Astrocyte (in vitro differentiated cells and primary cell): ENCODE data around the gene PLBD1. TPM values are rescaled to one million over a fixed set of nuclear protein-coding genes. Genes with fewer than 3 reads are reported as not detected.

ENCODE experiments used
- DNase-seq: peaks from one replicate; pipeline ENCODE4 v3.0.0-alpha.2; 2010; ENCODE audit warnings: low read depth
- FAIRE-seq: peaks from 2 replicates; lab custom pipeline; 2011; peaks lifted over from hg19 to GRCh38; lab: Jason Lieb, UNC
- H2AFZ ChIP-seq: 2 replicates; pipeline ENCODE4 v1.6.0; 2012; ENCODE audit warnings: low read depth, low read length, inconsistent platforms
- H3K27ac ChIP-seq: 2 replicates; pipeline ENCODE4 v1.5.1; 2011; ENCODE audit warnings: low read depth, low read length, inconsistent platforms
- H3K27me3 ChIP-seq: 2 replicates; pipeline ENCODE4 v1.6.0; 2011; ENCODE audit warnings: low read length, inconsistent platforms; ENCODE audit not compliant: insufficient read depth
- H3K36me3 ChIP-seq: 2 replicates; pipeline ENCODE4 v1.5.1; 2011; ENCODE audit warnings: low read length, inconsistent platforms; ENCODE audit not compliant: insufficient read depth
- H3K4me1 ChIP-seq: 2 replicates; pipeline ENCODE4 v1.5.1; 2011; ENCODE audit warnings: low read length, inconsistent platforms; ENCODE audit not compliant: insufficient read depth
- H3K4me2 ChIP-seq: 2 replicates; pipeline ENCODE4 v1.6.0; 2012; ENCODE audit warnings: low read length, inconsistent platforms
- H3K4me3 ChIP-seq: 2 replicates; pipeline ENCODE4 v1.5.1; 2011; ENCODE audit warnings: low read depth, mild to moderate bottlenecking, low read length, inconsistent platforms; ENCODE audit not compliant: insufficient read depth
- H3K79me2 ChIP-seq: 2 replicates; pipeline ENCODE4 v1.6.0; 2012; ENCODE audit warnings: mild to moderate bottlenecking, low read length, inconsistent platforms; ENCODE audit not compliant: insufficient read depth
- H3K9ac ChIP-seq: 2 replicates; pipeline ENCODE4 v1.6.0; 2012; ENCODE audit warnings: mild to moderate bottlenecking, low read length, inconsistent platforms
- H3K9me3 ChIP-seq: 2 replicates; pipeline ENCODE4 v1.5.1; 2012; ENCODE audit warnings: low read depth, mild to moderate bottlenecking, low read length, inconsistent platforms; ENCODE audit not compliant: insufficient read depth
- H4K20me1 ChIP-seq: 2 replicates; pipeline ENCODE4 v1.6.0; 2012; ENCODE audit warnings: low read length, inconsistent platforms; ENCODE audit not compliant: insufficient read depth
- H3K27ac Mint-ChIP-seq: one replicate; pipeline ENCODE4 v1.8.0; 2021; ENCODE audit warnings: mild to moderate bottlenecking, mixed read lengths; ENCODE audit not compliant: unreplicated experiment
- H3K27me3 Mint-ChIP-seq: one replicate; pipeline ENCODE4 v1.8.0; 2021; ENCODE audit warnings: low read depth, mixed read lengths; ENCODE audit not compliant: unreplicated experiment
- H3K36me3 Mint-ChIP-seq: one replicate; pipeline ENCODE4 v1.8.0; 2021; ENCODE audit warnings: low read depth, mixed read lengths; ENCODE audit not compliant: unreplicated experiment
- H3K4me1 Mint-ChIP-seq: one replicate; pipeline ENCODE4 v1.8.0; 2021; ENCODE audit warnings: low read depth, mixed read lengths; ENCODE audit not compliant: unreplicated experiment
- H3K4me3 Mint-ChIP-seq: one replicate; pipeline ENCODE4 v1.8.0; 2021; ENCODE audit warnings: mild to moderate bottlenecking, moderate library complexity, mixed read lengths; ENCODE audit not compliant: unreplicated experiment
- H3K9me3 Mint-ChIP-seq: one replicate; pipeline ENCODE4 v1.8.0; 2021; ENCODE audit warnings: mild to moderate bottlenecking, mixed read lengths; ENCODE audit not compliant: unreplicated experiment
- EZH2 ChIP-seq: IDR thresholded peaks from 2 replicates; pipeline ENCODE4 v1.6.1; 2012; ENCODE audit warnings: mild to moderate bottlenecking, low read length, inconsistent platforms; ENCODE audit not compliant: insufficient read depth
- total RNA-seq: library from RNA; stranded (reverse); gene quantifications from 2 replicates; pipeline ENCODE4 v1.2.1, GENCODE V29; 2021
- TF ChIP-seq, protein P1 (sequence below): IDR thresholded peaks from 2 replicates; pipeline ENCODE4 v1.5.1; 2011; ENCODE audit warnings: low read depth, mild to moderate bottlenecking, inconsistent platforms, low read length, moderate library complexity; ENCODE audit not compliant: insufficient read depth

PLBD1 gene
- total RNA-seq, 1 donor from 2014 or later, result 0.57 TPM

DNA sequence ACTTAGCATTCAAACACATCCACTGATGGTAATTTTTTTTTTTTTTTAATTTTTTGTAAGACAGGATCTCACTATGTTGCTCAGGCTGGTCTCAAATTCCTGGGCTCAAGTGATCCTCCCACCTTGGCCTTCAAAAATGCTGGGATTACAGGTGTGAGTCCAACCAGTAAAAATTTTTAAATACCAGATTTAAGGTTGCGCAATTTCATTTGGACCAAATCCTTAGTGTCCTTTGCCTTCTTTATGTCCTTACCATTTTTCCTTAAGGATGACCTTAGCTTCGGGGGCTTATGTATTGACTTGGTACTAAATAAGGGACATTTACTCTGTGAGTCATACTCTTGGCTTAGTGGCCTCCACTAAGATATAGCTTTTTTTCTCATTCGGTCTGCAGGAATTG is 4.1 kb upstream of the PLBD1 start:
- DNase-seq, result no peak
- H3K9me3 ChIP-seq, result no peaks in the 10 kb centered on the region

DNA sequence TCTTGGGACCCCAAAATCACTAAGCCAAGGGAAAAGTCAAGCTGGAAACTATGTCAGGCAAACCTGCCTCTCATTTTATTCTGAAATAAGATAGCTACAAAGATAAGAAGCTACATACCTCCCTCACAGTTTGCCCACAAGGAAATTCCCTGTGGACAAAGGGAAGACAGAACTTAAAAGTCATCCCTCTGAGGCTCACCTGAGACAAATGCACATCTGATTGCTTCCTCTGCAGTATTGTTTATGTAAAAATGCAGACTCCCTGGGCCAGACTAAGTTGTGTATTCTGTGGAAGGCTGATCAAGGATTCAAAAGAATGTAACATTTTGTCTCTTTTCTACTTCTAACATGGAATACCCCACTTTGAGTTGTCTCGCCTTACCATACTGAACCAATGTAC is 2.5 kb upstream of the PLBD1 start:
- no peak for FAIRE-seq
- Mint-ChIP-seq H3K9me3 (no peaks in the 10 kb centered on the region), H3K4me1 (no peaks in the 10 kb centered on the region), H3K27ac (no peak overlapping the region), H3K4me3 (no peak overlapping the region), H3K36me3 (no peaks in the 10 kb centered on the region), H3K27me3 (peaks cover 21% of the 10 kb centered on the region)
- Histone ChIP-seq H3K4me1 (no peaks in the 10 kb centered on the region), H3K27ac (no peak overlapping the region), H4K20me1 (no peaks in the 10 kb centered on the region), H2AFZ (no peak overlapping the region), H3K9ac (no peak overlapping the region), H3K27me3 (no peaks in the 10 kb centered on the region), H3K4me2 (no peak overlapping the region), H3K4me3 (no peak overlapping the region), H3K79me2 (no peaks in the 10 kb centered on the region), H3K36me3 (no peaks in the 10 kb centered on the region), H3K9me3 (no peaks in the 10 kb centered on the region)
- no peak for DNase-seq
- TF ChIP-seq EZH2, result no peak
- TF ChIP-seq, protein P1, sequence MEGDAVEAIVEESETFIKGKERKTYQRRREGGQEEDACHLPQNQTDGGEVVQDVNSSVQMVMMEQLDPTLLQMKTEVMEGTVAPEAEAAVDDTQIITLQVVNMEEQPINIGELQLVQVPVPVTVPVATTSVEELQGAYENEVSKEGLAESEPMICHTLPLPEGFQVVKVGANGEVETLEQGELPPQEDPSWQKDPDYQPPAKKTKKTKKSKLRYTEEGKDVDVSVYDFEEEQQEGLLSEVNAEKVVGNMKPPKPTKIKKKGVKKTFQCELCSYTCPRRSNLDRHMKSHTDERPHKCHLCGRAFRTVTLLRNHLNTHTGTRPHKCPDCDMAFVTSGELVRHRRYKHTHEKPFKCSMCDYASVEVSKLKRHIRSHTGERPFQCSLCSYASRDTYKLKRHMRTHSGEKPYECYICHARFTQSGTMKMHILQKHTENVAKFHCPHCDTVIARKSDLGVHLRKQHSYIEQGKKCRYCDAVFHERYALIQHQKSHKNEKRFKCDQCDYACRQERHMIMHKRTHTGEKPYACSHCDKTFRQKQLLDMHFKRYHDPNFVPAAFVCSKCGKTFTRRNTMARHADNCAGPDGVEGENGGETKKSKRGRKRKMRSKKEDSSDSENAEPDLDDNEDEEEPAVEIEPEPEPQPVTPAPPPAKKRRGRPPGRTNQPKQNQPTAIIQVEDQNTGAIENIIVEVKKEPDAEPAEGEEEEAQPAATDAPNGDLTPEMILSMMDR, result no peak

More for the DNA sequence above, 4.1 kb upstream of the PLBD1 start:
- H3K36me3 ChIP-seq, result no peaks in the 10 kb centered on the region
- TF ChIP-seq, protein P1, result no peak
- TF ChIP-seq EZH2, result no peak
- Mint-ChIP-seq H3K27me3 (peaks cover 13% of the 10 kb centered on the region), H3K36me3 (no peaks in the 10 kb centered on the region), H3K9me3 (no peaks in the 10 kb centered on the region), H3K27ac (no peak overlapping the region), H3K4me3 (no peak overlapping the region), H3K4me1 (peaks cover under 1% of the 10 kb centered on the region)
- H3K4me2 ChIP-seq, result no peak overlapping the region
- no peak overlapping the region for H3K27ac ChIP-seq
- H3K9ac ChIP-seq, result no peak overlapping the region
- no peak overlapping the region for H3K4me3 ChIP-seq
- no peaks in the 10 kb centered on the region for H3K4me1 ChIP-seq
- no peak for FAIRE-seq
- no peaks in the 10 kb centered on the region for H3K27me3 ChIP-seq
- no peak overlapping the region for H2AFZ ChIP-seq
- no peaks in the 10 kb centered on the region for H4K20me1 ChIP-seq
- no peaks in the 10 kb centered on the region for H3K79me2 ChIP-seq

DNA sequence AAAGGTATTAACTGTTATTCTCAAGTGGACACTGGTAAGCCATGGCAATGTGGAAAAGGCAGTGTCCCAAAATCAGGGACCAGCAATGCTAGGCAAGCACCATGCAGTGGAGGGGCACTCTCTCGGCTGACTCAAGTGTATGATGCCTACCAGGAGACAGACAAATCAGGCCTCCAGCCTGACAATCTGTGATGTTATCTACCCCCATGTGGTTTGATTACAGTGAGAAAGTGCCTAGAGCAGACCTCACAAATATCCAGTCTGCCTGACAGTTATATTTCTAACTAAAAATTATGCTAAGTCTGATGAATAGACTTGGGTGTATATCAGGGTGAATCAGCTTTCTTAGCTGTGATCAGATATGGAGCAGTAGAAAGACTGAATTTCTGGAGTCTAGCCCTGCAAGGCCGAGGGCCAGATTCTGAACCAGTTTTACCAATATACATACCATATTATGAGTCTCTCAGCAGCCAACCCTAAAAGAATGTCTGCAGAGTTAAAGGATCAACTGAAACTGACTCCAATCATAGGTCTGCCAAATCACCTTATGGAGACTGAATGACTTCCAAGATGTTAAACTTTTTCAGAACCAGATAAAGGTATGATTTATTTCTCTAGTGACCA is 3.2 kb downstream of the PLBD1 start:
- Mint-ChIP-seq H3K4me1 (no peaks in the 10 kb centered on the region), H3K9me3 (no peaks in the 10 kb centered on the region), H3K27ac (no peak overlapping the region), H3K36me3 (no peaks in the 10 kb centered on the region), H3K4me3 (no peak overlapping the region), H3K27me3 (peaks cover 18% of the 10 kb centered on the region)
- H3K27me3 ChIP-seq, result no peaks in the 10 kb centered on the region
- FAIRE-seq (no peak), DNase-seq (no peak)
- H3K4me2 ChIP-seq, result no peak overlapping the region
- no peaks in the 10 kb centered on the region for H3K4me1 ChIP-seq
- no peaks in the 10 kb centered on the region for H3K9me3 ChIP-seq
- H3K36me3 ChIP-seq, result no peaks in the 10 kb centered on the region
- no peak overlapping the region for H2AFZ ChIP-seq
- H3K9ac ChIP-seq, result no peak overlapping the region
- no peak overlapping the region for H3K27ac ChIP-seq
- H4K20me1 ChIP-seq, result no peaks in the 10 kb centered on the region
- TF ChIP-seq, protein P1, result no peak
- TF ChIP-seq EZH2, result no peak
- H3K4me3 ChIP-seq, result no peak overlapping the region
- H3K79me2 ChIP-seq, result no peaks in the 10 kb centered on the region
